Adrenal gland (tissue), 19 donors: ENCODE results near the gene VARS1. TPM values are rescaled to one million over a fixed set of nuclear protein-coding genes. Genes with fewer than 3 reads are reported as not detected.
"Not testable (repeated sequence)": the region's sequence is repeated elsewhere in the genome, so short reads cannot be mapped to it uniquely, and the experiment has no call there.

Experiments used
- DNase-seq, 7 donors: peaks; one replicate each; pipeline ENCODE4 v3.0.0-alpha.2; 2019 to 2020
- H3K27ac ChIP-seq, 5 donors: fragments of 200-600 bp; sonication (generic) in 4 of 5; 1 replicate in 3 of 5; 2 replicates in 2 of 5; pipeline versions ENCODE4 v1.5.1 to v1.8.0; 2016 to 2020; ENCODE audit warnings: mild to moderate bottlenecking in 1 of 5
- H3K27me3 ChIP-seq: fragments of 200-600 bp; 2 replicates; pipeline ENCODE4 v1.8.0; 2021
- H3K36me3 ChIP-seq, 2 donors: fragments of 200-600 bp; replicated peaks in 1 of 2; 1 replicate in 1 of 2; 2 replicates in 1 of 2; pipeline versions ENCODE4 v1.5.1 to v1.8.0; 2018 to 2022
- H3K4me1 ChIP-seq, 2 donors: fragments of 200-600 bp; replicated peaks in 1 of 2; 1 replicate in 1 of 2; 2 replicates in 1 of 2; pipeline versions ENCODE4 v1.5.1 to v1.8.0; 2018 to 2021
- H3K4me3 ChIP-seq, 4 donors: fragments of 200-600 bp; sonication (generic) in 3 of 4; one replicate each; pipeline ENCODE4 v1.5.1; 2016 to 2018
- H3K9me3 ChIP-seq, 3 donors: fragments of 200-600 bp; sonication (generic) in 1 of 3; replicated peaks in 1 of 3; 1 replicate in 2 of 3; 2 replicates in 1 of 3; pipeline versions ENCODE4 v1.5.1 to v1.8.0; 2016 to 2021
- POLR2A ChIP-seq, 2 donors: fragments of 450-650 bp; IDR thresholded peaks; one replicate each; pipeline ENCODE4 v1.6.1; 2017; ENCODE audit warnings: antibody characterized with exemption in 2 of 2, mild to moderate bottlenecking in 2 of 2, moderate library complexity in 1 of 2
- WGBS, 4 donors: extraction: QIAGEN DNeasy Blood & Tissue Kit in 2 of 4; methylation state at CpG; one replicate each; pipeline versions ENCODE4 v1.1.5 to v1.1.7; 2013 to 2017; 5-methylcytosine and 5-hydroxymethylcytosine counted together
- intact Hi-C, 2 donors: fragments of 100-400 bp; cut with DNase I; formaldehyde crosslinking; loops; one replicate each; pipeline versions ENCODE4 v1.14.1 to v1.15.0; 2022 to 2023
- long read RNA-seq, 10 donors: library from polyadenylated mRNA in 3 of 10; unstranded in 2 of 10; stranded (forward) in 1 of 10; transcript quantifications; one replicate each; pipeline ENCODE4 v2.0.0 and lab custom pipeline, GENCODE V29; 2021 to 2026
- polyA plus RNA-seq, 3 donors: library from polyadenylated mRNA; stranded (reverse); fragments of 200-250 nt in 2 of 3; fragments of 350-450 nt in 1 of 3; fragmentation: Illumina TruSeq in 1 of 3; extraction: RNeasy Lipid Tissue Mini Kit (QIAGEN cat#74804) in 1 of 3; gene quantifications; one replicate each; pipeline ENCODE4 v1.2.3, GENCODE V29; 2013 to 2014
- total RNA-seq, 9 donors: library from RNA; depleted of rRNA in 4 of 9; stranded (reverse); fragments of >200 nt in 4 of 9; fragments of 120-200 nt in 1 of 9; fragmentation: NEBNext Ultra II Directional in 1 of 9; extraction: Animal tissue kit (Norgen Biotek cat#: 25700) in 1 of 9; gene quantifications; one replicate each; pipeline versions ENCODE4 v1.1.0 to v1.2.4, GENCODE V29; 2013 to 2023
- TF ChIP-seq, protein P1 (sequence below), 6 experiments: fragments of 450-650 bp in 4 of 6; fragments of 200-600 bp in 2 of 6; sonication (generic) in 1 of 6; IDR thresholded peaks; 1 replicate in 5 of 6; 2 replicates in 1 of 6; pipeline versions ENCODE4 v1.5.1 to v1.8.0; 2016 to 2021; ENCODE audit warnings: antibody characterized with exemption in 6 of 6, mild to moderate bottlenecking in 2 of 6, moderate library complexity in 1 of 6
- donor health status: healthy with polysubstance abuse.
- donor health status: Bipolar disorder and iron deficiency.
- donor health status: DM: yes; HTN: yes; CAD: no.
- donor health status: DM: no; HTN: no; CAD: no.
- donor health status: DM: no; HTN: no; CAD: no.
- donor health status: DM: yes; HTN: yes; CAD: no.

VARS1 gene
- total RNA-seq, result 10 to 100 TPM; 15.0 to 90.8 (median 54.9) TPM
- polyA plus RNA-seq, result 10 to 100 TPM; 58.6 to 74.6 (median 59.2) TPM
- long read RNA-seq, donor 1, full-length matches to known transcripts, result 3 of 10 reads
- long read RNA-seq, donor 1, partial matches to known transcripts, result 7 of 10 reads
- long read RNA-seq, donor 1, other reads (novel, unspliced or antisense), result 0 of 10 reads
- long read RNA-seq, donor 2, full-length matches to known transcripts, result 2 of 7 reads
- long read RNA-seq, donor 2, partial matches to known transcripts, result 5 of 7 reads
- long read RNA-seq, donor 2, other reads (novel, unspliced or antisense), result 0 of 7 reads
- long read RNA-seq, donor 3, full-length matches to known transcripts, result 2 of 2 reads
- long read RNA-seq, donor 3, partial matches to known transcripts, result 0 of 2 reads
- long read RNA-seq, donor 3, other reads (novel, unspliced or antisense), result 0 of 2 reads
- long read RNA-seq, donor 4, partial matches to known transcripts, result 2 of 3 reads
- long read RNA-seq, donor 4, other reads (novel, unspliced or antisense), result 1 of 3 reads
- long read RNA-seq, donor 5, full-length matches to known transcripts, result 104 of 185 reads
- long read RNA-seq, donor 5, partial matches to known transcripts, result 41 of 185 reads
- long read RNA-seq, donor 5, other reads (novel, unspliced or antisense), result 40 of 185 reads
- long read RNA-seq, donor 6, partial matches to known transcripts, result 5 of 5 reads
- long read RNA-seq, donor 6, other reads (novel, unspliced or antisense), result 0 of 5 reads
- long read RNA-seq, donor 7, result 0 reads
- long read RNA-seq, donor 8, full-length matches to known transcripts, result 3 of 3 reads
- long read RNA-seq, donor 8, partial matches to known transcripts, result 0 of 3 reads
- long read RNA-seq, donor 8, other reads (novel, unspliced or antisense), result 0 of 3 reads
- long read RNA-seq, donor 9, full-length matches to known transcripts, result 1 of 395 reads
- long read RNA-seq, donor 9, partial matches to known transcripts, result 233 of 395 reads
- long read RNA-seq, donor 9, other reads (novel, unspliced or antisense), result 161 of 395 reads
- long read RNA-seq, donor 10, full-length matches to known transcripts, result 1 of 1 reads
- long read RNA-seq, donor 10, partial matches to known transcripts, result 0 of 1 reads
- long read RNA-seq, donor 10, other reads (novel, unspliced or antisense), result 0 of 1 reads

DNA sequence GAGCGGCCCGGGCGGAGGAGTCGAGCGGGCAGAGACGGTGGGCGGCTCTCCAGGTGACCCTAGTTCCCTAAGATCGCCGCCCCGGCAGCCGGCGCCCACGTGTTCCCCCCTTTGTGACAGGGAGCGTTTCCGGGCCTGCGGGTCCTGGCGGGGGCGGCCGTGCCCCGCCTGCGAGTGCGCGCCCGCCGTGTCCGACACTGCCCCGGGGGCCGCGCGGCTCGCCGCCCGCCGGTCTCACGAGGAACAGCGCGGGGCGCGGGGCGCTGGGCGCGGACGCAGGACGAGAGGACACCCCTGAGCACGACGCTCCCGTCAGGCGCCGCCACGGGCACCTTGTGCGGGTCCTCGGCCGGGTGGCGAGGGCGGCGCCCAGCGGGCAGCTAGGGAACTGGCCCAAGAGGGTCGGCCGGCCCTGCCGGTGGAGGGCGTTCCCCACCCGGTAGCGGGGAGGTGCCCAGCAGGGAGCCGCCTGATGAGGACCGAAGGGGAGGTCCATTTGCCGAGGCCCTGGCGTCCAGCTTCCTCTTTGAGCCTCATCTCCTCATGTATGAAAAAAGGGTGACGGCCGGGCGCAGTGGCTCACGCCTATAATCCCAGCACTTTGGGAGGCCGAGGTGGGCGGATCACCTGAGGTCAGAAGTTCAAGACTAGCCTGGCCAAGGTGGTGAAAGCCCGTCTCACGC, at the start of gene VARS1:
Gene VARS1 (minus strand): TSS at position 137 of the 683 bp plus-strand sequence. CDS start 535 bp downstream, outside the sequence.
- Histone ChIP-seq H3K27ac (peak within 1 kb of the TSS; percentile 56 to 100 (median 87)), H3K4me3 (peak within 1 kb of the TSS; percentile 73 to 92 (median 90)), H3K36me3 (peaks cover 0 to 12% of the 10 kb centered on the region in 2 donors), H3K4me1 (peaks cover 13 to 23% of the 10 kb centered on the region in 2 donors), H3K9me3 (no peaks in the 10 kb centered on the region), H3K27me3 (no peaks in the 10 kb centered on the region)
- WGBS, 4 donors, result 0 to 2% (median 1%) methylated on average over 1 to 75 of the region's 75 CpGs
- intact Hi-C loops, result no loop called here
- peak; percentile 91 to 94 (median 92) for DNase-seq
- TF ChIP-seq POLR2A (IDR thresholded peaks at IDR 0.05), result peak in 1 of 2 donors; percentile 43
- TF ChIP-seq, protein P1, sequence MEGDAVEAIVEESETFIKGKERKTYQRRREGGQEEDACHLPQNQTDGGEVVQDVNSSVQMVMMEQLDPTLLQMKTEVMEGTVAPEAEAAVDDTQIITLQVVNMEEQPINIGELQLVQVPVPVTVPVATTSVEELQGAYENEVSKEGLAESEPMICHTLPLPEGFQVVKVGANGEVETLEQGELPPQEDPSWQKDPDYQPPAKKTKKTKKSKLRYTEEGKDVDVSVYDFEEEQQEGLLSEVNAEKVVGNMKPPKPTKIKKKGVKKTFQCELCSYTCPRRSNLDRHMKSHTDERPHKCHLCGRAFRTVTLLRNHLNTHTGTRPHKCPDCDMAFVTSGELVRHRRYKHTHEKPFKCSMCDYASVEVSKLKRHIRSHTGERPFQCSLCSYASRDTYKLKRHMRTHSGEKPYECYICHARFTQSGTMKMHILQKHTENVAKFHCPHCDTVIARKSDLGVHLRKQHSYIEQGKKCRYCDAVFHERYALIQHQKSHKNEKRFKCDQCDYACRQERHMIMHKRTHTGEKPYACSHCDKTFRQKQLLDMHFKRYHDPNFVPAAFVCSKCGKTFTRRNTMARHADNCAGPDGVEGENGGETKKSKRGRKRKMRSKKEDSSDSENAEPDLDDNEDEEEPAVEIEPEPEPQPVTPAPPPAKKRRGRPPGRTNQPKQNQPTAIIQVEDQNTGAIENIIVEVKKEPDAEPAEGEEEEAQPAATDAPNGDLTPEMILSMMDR (IDR thresholded peaks at IDR 0.05), result peak; percentile 52 to 97 (median 78)

DNA sequence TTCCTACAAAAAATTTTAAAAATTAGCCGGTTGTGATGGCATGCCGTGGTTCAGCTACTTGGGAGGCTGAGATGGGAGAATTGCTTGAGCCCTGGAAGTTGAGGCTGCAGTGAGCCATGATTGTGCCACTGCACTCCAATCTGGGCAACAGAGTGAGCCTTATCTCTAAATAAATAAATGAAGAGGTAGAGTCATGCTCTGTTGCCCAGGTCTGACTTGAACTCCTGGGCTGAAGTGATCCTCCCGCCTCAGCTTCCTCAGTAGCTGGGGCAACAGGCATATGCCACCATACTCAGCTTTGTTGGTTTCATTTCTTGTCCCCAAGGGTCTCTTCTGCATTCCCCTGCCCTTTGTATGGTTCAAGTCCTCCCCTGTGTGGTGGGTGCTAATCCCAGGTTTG, 49.0 kb upstream of the VARS1 start:
- no peak overlapping the region for H3K4me3 ChIP-seq
- 95 to 100% (median 97%) methylated on average over 3 of the region's 3 CpGs for WGBS, 4 donors
- intact Hi-C loops, result no loop called here

DNA sequence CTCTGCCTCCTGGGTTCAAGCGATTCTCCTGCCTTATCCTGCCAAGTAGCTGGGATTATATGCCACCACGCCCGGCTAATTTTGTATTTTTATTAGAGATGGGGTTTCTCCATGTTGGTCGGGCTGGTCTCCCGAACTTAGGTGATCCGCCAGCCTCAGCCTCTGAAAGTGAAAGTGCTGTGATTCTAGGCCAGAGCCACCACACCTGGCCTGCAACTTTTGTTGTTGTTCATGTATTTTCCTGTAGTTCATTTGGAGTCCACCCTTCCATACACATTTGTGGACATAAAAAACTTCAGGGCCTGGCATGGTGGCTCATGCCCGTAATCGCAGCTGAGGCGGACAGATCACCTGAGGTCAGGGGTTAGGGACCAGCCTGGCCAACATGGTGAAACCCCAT, 46.5 kb upstream of the VARS1 start:
- Histone ChIP-seq H3K9me3 (no peaks in the 10 kb centered on the region), H3K36me3 (peaks cover 0 to 40% of the 10 kb centered on the region in 2 donors), H3K27me3 (no peaks in the 10 kb centered on the region), H3K27ac (no peak overlapping the region), H3K4me1 (peaks cover 15 to 21% of the 10 kb centered on the region in 2 donors), H3K4me3 (no peak overlapping the region)
- WGBS, 4 donors, result 91 to 96% (median 92%) methylated on average over 9 of the region's 9 CpGs
- intact Hi-C loops, result no loop called here
- DNase-seq, result no peak
- TF ChIP-seq POLR2A (IDR thresholded peaks at IDR 0.05), result no peak
- TF ChIP-seq, protein P1 (IDR thresholded peaks at IDR 0.05), result no peak

More for the DNA sequence above, 49.0 kb upstream of the VARS1 start:
- TF ChIP-seq, protein P1 (IDR thresholded peaks at IDR 0.05), result no peak
- TF ChIP-seq POLR2A (IDR thresholded peaks at IDR 0.05), result no peak
- Histone ChIP-seq H3K27me3 (no peaks in the 10 kb centered on the region), H3K9me3 (no peaks in the 10 kb centered on the region), H3K27ac (no peak overlapping the region), H3K36me3 (peaks cover 0 to 16% of the 10 kb centered on the region in 2 donors), H3K4me1 (no peaks in the 10 kb centered on the region)
- no peak for DNase-seq

DNA sequence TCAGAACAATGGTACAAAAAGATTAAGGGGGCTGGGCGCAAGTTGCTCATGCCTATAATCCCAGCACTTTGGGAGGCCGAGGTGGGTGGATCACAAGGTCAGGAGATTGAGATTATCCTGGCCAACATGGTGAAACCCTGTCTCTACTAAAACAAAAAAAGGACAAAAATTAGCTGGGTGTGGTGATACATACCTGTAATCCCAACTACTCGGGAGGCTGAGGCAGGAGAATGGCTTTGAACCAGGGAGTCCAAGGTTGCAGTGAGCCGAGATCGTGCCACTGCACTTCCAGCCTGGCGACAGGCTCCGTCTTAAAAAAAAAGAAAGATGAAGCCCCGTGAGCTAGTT, 44.2 kb upstream of the VARS1 start:
- H3K4me1 ChIP-seq, result peaks cover 25 to 34% of the 10 kb centered on the region in 2 donors
- H3K36me3 ChIP-seq, result peaks cover 0 to 40% of the 10 kb centered on the region in 2 donors
- intact Hi-C loops, result loop anchor here (5.0 to 10.0 kb wide), 2 partner anchors 152 to 155 kb away; partner anchors contain the start of gene LY6G5C (in 1 of the 2)
- not testable (repeated sequence) for H3K27me3 ChIP-seq, H3K27ac ChIP-seq, DNase-seq, H3K4me3 ChIP-seq, H3K9me3 ChIP-seq
- WGBS, 4 donors, result 79 to 87% (median 81%) methylated on average over 8 of the region's 8 CpGs
